CD4-positive, alpha-beta T cell treated with Interferon alpha-2 for 1 hour (primary cell): ENCODE results near the gene CRLF1.

ENCODE experiments used
- DNase-seq, 2 donors: peaks; one replicate each; pipeline ENCODE4 v3.0.0-alpha.2; 2020 to 2022

Gene CRLF1

DNA sequence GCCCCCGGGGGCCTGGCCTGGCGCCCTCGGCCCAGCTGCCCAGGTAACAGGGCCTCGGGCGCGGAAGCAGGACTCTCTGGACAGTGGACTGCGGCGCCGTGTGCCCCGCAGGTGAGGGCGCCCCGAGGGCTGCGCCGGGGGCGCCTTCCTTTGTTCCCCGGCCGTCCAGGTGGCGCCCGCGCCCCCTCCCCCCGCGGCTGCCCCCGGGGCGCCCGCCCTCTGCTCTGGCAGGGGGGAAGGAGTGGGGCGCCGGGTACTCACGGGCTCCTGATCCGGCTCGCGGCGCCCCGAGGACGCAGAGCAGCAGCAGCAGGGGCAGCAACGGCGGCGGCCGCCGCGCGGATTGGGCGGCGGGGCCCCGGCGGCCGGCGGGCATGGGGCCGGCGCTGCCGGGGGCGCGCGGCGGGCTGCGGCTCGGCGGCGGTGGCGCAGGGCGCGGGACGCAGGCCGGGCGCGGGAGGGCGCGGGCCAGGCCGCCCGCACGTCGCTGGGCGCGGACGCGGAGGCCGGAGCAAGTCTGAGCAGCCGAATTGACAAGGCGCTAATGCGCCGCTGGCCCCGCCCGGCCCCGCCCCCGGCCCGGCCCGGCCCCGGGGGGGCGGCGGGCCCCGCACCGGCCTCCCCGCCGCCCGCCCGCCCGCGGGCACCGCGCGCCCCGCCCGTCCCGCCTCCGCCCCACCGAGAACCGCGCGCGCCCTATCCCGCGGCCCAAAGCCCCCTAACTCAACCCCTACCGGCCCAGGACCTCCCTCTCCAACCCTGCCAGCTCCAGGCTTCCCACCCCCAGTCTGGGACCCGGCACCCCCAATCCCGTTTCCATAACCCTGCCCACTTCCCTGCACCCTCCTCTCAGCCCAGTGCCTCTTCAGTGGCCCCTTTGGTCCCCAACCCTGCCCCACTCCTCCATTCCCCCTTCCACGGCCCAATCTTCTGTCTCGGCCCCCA lies at the start of gene CRLF1:
Gene CRLF1 (minus strand): TSS at position 519 of the 945 bp plus-strand sequence. CDS start 143 bp downstream, at position 376.
- DNase-seq: no peak

DNA sequence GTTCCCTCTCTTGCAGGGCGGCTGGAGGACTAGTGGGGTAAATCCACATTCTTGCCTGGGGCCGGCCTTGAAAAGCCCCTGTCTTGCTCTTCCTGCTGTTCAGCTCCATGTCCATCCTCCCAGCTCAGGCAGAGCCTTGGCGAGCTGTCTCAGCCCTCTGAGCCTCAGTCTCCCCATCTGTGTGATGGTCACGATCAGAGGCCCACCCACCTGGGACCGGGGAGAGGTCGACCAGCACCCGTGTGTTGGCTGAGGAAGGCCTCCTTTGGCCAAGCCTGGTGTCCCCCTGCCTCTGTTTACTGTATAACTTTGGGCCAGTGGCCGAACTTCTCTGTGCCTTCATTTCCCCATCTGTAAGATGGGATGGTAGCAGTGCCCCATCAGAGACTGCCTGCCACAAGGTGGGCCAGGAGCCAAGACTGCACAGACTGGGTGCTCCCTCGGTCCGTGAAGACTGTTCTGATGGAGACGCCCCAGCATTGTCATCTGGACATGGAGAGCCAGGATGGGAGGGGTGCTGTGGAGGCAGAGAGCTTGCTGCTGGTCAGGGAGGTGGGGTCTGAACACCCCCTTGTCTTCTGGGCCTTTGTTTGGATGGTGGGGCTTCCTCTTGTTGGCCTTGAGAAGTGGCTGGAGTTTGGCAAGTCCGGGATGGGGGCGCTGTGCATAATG lies 48.7 kb upstream of the CRLF1 start:
- DNase-seq: no peak

DNA sequence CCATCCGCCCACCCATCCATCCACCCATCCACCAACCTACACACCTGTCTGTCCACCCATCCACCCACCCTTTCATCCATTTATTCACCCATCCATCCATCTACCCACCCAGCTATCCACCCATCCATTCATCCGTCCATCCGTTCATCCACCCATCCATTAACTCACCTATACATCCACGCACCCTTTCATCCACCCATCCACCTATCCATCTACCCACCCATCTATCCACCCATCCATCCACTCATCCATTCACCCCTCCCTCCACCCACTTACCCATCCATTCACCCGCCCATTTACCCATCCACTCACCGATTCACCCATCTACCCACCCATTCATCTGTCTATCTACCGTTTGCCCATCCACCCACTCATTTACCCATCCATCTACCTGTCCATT lies 47.9 kb upstream of the CRLF1 start:
- DNase-seq: no peak

- no peak for DNase-seq
Observed at GRCh38 chr19:18653853-18654252, 47.3 kb upstream of the CRLF1 start.

- no peak for DNase-seq
Observed at GRCh38 chr19:18651733-18652132, 45.1 kb upstream of the CRLF1 start.

- no peak for DNase-seq
Observed at GRCh38 chr19:18651300-18651699, 44.7 kb upstream of the CRLF1 start.

- DNase-seq: no peak
Observed at GRCh38 chr19:18650468-18651041, 44.0 kb upstream of the CRLF1 start.

DNA sequence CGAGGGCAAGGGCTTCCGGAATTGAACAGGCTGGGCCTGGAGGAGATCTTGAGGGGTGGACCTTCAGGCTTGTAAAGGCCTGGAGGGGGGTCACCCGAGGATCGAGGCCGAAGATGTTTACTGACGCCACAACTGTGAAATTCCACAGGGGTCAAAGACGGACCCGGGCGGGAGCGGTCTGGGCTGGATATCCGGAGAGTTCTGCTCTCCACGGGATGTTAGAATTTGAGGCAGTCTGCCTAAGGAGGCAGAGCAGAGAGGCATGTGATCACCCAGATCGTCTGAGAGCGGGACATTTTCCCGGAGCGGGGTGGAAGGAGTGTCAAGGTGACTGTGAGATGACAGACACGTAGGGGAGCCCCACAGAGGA lies 43.4 kb upstream of the CRLF1 start:
- DNase-seq: no peak

- no peak for DNase-seq
Observed at GRCh38 chr19:18649371-18650020, 42.9 kb upstream of the CRLF1 start.

DNA sequence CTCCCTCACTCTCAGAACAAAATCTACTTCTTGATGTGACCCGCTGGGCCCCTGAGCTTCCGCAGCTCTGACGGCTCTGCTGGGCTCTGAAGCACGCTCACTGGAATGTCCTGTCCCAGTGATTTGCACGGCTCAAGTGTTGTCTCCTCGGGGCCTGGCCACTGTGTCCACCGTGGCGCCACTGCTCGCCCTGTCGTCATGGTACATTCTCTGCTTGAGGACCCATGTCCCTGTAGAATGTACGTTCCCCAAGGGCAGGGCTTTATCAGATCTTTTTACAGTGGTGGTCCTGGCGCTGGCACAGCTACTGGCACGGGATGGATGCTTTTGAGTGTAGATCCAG lies 42.3 kb upstream of the CRLF1 start:
- no peak for DNase-seq

DNA sequence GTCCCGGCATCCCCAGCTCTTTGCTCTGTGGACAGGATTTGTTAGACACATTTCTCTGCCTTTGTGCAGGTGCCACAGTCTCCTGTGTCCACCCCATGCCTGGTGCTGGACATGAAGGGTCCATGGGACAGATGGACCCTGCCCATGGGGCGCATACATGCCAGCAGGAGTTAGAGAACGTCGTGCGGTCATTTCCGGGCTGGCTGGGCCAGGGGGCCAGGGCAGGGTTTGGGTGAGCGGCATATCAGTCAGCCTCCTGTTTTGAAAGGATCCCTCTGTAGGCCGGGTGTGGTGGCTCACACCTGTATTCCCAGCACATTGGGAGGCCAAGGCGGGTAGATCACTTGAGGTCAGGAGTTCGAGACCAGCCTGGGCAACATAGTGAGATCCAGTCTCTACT lies 41.2 kb upstream of the CRLF1 start:
- DNase-seq: no peak

- no peak for DNase-seq
Observed at GRCh38 chr19:18647371-18647767, 40.8 kb upstream of the CRLF1 start.

DNA sequence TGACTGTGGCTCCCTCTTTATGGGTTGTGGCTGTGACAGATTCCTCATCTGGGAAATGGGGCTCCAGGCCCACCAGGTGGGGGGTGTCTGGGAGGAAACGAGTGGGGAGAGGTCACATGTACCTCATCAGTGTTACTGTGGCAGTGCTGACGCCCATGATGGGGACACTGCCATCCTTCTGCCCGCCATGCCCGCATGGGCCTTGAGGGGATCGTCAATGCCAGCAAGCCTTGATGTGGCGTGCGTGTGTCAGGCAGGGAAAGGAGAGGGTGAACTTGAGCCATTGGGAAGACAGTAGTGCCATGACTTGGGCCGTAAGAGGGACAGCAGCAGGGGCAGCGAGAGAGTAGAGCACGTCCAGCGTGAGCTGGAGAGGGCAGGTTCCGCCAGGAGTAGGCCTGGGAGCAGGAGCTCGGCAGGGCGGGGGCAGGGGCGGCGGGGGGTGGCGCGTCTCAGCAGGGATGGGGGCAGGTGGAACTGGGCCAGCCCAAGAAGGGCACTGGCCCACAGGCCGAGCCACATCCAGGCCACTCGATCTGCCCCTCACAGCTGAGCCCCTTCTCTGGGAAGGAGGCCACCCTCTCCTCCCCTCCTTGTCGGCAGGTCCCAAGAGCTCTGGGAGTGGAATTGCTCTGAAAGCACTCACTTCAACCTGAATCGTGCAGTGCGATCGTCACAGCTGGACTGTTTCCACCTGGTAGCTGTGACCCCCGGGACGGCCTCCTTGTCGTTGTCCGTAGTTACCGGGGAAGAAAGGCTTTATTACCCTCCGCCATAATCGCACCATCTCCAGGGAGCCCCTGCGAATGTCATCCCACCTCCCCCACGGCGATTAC lies 40.2 kb upstream of the CRLF1 start:
- DNase-seq: no peak

GRCh38 chr19:18645035-18645511 lies 38.5 kb upstream of the CRLF1 start:
- no peak for DNase-seq

DNA sequence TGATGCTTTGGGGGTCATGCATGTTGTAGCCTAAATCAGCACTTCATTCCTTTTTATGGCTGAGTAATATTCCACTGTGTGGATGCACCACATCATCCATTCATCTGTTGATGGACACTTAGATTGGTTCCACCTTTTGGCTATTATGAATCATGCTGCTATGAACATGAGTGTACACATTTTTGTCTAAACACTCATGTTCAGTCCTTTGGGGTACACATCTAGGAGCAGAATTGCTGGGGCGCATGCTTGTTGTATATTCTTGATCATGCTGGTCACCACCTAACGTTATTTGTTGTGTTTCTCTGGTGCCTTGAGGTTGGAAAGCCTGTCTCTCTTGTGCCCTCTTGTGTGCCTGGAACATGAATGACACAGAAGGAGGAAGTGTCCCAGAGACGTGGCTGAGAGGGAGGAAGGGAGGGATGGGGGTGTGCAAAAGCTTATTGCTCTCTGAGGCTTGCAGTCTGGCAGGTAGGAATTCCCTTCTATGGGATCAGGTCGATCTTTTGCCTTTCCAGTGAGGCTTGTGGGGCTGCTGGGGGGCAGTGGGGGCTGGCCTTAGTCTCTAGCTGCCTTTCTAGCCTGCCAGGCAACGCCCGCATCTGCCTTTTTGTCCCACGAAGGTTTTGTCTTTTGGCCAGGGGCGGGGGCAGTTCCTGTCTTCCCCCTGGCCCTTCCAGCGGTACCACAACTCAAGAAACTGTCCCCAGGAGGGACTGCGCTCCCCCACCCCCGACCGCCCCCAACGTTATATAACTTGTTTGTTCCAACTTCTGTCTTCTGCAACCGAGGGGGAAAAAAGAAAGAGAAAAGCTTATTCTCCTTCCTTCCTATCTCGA lies 37.8 kb upstream of the CRLF1 start:
- peak in 1 of 2 donors; percentile 23 for DNase-seq

DNA sequence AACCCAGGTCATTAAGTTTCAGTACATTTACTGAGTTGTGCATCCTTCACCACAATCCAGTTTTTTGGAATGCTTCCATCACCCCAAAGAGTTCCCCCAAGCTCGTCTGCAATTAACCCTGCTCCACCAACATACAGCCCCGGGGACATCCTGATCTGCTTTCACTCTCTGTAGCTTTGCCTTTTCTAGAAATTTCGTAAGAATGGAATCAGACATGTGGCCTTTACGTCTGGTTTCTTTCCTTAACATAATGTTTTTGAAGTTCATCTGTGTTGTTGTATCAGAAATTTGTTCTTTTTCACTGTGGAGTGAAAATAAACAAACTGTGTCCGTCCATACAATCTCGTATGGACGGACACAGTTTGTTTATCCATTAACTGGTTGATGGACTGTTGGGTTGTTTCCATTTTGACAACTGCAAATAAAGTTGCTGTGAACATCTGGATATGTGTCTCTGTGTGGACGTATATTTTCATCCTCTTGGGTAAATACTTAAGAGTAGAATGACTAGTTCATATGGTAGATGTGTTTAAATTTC lies 33.2 kb upstream of the CRLF1 start:
- DNase-seq: no peak

DNA sequence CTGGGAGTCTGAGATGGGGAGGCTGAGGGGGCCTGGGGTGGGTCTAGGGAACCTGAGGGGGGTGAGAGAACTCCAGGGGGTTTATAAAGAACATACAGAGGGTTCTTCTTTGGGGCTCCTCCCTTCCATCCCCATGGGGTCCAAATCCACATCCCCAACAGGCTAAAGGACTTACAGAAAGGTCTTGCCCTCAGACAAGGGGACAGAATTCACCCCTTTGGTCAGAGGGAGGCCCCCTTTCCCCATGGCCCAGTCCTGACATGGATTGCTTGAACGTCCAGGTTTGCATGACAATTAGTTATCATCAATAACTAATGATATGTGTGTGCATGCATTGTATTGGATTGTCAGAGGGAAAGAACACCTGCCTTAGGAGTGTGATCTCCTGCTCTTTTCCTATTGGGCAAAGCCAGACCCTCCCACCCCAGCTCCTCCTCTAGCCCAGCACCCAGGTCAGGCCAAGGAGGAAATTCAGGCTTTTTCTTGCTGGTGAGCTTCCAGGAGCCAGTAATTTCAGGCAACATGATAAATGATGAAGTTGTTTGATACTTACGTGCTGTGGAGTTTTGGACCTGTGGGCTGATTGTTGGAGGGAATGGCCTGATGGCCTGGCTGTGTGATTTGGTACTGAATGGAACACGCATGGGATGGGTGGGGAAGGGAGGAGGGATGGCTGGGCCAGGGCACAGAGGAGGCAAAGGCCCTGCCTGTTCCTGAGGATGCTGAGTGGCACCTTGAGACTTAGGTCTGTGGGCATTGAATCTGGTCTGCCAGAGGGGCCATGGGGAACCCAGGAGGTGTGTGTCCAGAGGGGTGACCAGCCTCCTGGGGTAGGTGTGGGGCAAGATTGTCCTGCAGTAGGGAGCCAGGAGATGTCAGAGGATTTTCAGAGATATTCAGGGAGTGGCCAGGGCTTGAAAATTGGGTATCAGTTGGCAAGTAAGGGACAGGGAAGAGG lies 31.4 kb upstream of the CRLF1 start:
- peak in 1 of 2 donors; percentile 22 for DNase-seq

GRCh38 chr19:18636969-18637629 lies 30.5 kb upstream of the CRLF1 start, which contains the start of gene KLHL26:
TSS of gene KLHL26 (plus strand) at chr19:18637028. CDS start at chr19:18637055, 27 bp downstream.
- DNase-seq: no peak
